M059J (cell line): Measurements from ENCODE around the gene ACP6. TPM values are rescaled to one million over a fixed set of nuclear protein-coding genes. Genes with fewer than 3 reads are reported as not detected.

Experiments
- DNase-seq: peaks from one replicate; pipeline ENCODE4 v3.0.0-alpha.2; 2012; ENCODE audit warnings: low read depth
- total RNA-seq: library from RNA; depleted of rRNA; stranded (reverse); fragments of >200 nt; shearing (Covaris generic); gene quantifications from 2 replicates; pipeline ENCODE4 v1.2.3, GENCODE V29; 2014

The ACP6 gene
- total RNA-seq, 1 experiment from 2014 or later: 10.0 TPM

GRCh38 chr1:147651466-147651865 lies 18.9 kb downstream of the ACP6 start:
- DNase-seq: peak; percentile 25

GRCh38 chr1:147648933-147649332 lies 21.4 kb downstream of the ACP6 start:
- no peak for DNase-seq

DNA sequence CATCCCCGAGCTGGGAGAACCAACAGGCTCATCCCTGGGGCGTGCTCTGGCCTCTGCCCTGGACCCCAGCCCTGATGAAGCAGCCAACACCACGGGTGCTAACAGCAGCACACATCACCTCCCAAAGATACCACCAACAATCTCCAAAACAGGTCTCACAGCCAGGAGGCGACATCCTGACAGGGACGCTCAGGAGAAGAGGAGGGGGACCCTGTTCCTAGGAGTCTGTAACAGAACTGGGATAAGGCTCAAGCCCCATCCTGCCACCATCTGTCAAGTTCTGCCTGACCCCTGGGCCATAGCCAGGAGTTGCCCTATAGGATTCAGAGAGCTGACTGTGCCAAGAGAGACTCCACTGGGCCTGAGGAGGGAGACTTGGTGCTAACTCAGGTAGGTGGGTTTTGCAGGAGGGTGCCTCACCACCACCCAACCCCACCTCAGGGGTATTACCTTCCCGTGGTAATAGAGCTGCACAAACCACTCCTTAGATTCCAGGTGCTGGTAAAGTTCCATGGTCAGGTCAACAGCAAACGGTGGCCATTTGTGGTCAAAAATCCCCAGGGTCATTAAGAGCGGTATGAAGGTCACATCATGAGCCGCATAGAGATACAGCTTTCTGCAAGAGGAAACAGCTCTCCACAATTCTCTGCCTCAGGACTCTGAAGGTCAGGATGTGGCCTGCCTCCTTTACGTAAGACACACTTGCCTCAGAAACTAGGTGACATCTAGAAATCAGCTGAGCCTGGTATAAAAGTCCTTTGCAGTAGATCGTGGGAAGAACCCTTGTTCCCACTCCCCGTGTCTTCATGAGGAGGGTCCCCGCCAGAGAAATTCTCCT lies 22.3 kb downstream of the ACP6 start:
- DNase-seq: no peak

- no peak for DNase-seq
Measured at GRCh38 chr1:147643974-147644373, 26.4 kb downstream of the ACP6 start.

- peak; percentile 59 for DNase-seq
Measured at GRCh38 chr1:147641695-147642592, 28.4 kb downstream of the ACP6 start.

DNA sequence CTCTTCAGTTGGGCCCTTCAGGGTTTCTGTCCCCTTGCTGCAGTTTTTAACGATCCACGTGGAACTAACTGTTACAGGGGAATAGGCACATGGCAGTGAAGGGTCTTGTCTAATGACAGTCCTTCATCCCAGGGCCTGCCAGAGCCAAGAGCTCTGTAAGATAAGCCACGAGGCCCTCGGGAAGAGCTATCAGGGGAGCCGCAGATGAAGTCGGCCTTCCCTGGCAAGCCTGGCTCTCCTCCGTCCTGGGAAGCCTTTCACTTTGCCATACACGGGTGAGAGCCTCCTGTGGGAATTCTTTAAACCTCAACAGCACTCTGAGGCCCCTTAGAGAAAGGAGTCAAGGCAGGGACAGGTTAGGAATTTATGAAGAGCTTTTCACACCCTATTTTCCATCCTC lies 29.0 kb downstream of the ACP6 start:
- no peak for DNase-seq

GRCh38 chr1:147640553-147641165 lies 29.7 kb downstream of the ACP6 start:
- DNase-seq: peak; percentile 78

DNA sequence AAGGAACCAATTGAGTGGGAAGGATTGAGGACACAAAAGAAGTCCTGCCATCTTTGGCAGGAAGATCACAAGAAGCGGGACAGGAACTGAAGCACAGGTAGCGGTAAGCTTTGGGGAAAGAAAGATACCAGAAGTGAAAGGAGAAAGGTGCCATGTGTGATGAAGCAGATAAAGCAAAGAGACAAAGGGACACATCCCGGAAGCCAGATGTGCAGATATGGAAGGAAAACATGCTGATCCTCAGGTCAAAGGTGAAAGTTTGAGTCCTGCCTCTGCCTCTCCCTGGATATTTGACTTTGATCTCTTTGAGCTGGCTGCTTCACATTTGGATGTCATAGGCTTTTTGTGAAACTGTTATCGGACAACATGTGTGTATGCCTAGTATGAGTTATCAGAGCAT lies 34.0 kb downstream of the ACP6 start:
- DNase-seq: no peak

- no peak for DNase-seq
Measured at GRCh38 chr1:147635342-147635741, 35.0 kb downstream of the ACP6 start.

DNA sequence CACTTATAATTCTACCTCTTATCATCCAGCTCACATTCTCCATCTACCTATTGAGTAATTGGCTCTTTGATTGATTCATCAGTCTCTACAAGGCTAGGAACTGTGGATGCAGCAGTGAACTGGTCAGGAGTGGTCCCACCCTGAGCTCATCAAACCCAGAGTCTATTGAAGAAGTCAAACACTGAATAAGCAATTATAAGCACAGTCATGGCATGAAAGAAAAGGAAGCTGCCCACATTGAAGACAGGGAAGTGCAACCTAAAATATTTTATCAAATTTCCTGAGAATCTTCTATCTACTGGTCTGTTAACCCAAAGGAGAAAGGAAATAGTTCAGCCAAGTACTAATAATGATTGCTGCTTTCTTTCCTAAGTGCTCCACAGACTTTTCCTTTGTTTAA lies 35.7 kb downstream of the ACP6 start:
- DNase-seq: no peak

DNA sequence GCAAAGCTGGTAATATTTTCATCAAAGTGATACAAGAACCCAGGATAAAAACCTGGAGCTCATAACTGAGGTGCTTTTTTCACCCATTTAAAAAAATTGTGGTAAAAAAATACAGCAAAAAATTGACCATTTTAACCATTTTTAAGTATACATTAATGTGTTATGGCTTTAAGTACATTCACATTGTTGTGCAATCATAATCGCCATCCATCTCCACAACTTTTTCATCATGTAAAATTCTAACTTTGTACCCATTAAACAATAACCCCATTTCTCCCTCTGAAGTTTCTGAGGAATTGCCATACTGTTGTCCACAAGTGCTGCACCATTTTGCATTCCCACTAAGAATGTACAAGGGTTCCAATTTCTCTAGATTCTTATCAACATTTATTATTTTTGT lies 36.6 kb downstream of the ACP6 start:
- no peak for DNase-seq

- DNase-seq: no peak
Measured at GRCh38 chr1:147631839-147632238, 38.5 kb downstream of the ACP6 start.

GRCh38 chr1:147630447-147630846 lies 39.9 kb downstream of the ACP6 start:
- no peak for DNase-seq

DNA sequence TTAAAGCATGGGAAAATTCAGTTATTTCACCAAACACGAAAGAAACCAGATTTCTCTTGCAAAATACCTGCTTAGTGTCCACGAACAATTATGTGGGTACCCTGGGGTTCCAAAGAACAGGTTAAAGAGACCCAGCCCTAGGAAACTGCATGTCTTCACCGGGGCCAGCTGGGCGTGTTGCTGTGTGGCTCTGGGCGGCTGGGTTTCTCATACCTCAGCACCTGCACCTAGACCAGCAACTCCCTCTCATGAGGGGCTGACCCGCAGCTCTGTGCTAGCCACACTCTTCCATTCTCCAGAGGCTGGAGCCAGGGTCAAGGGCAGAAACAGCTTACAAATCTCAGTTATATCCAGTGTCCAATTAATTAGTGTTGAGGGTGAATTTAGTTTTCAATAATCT lies 40.3 kb downstream of the ACP6 start:
- DNase-seq: no peak

DNA sequence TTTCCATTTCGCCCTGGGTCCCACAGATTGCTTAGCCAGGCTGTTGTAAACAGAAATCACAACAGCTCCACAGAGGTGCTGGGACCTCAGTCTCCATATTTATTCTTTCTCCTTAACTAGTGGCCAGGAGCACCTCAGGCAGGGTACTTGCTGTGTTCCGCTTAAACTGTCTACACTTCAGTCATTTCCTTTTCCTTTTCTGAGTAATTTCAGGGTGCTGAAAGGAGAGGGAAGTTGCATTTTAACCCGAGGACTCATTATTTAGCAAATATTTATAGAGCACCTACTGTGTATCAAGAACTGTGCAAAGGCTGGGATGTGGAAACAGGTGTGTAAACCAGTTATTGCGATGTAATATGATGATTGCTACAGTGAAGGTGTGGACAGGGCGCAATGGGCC lies 41.9 kb downstream of the ACP6 start:
- DNase-seq: no peak

- DNase-seq: peak; percentile 40
Measured at GRCh38 chr1:147627435-147628110, 42.8 kb downstream of the ACP6 start.

DNA sequence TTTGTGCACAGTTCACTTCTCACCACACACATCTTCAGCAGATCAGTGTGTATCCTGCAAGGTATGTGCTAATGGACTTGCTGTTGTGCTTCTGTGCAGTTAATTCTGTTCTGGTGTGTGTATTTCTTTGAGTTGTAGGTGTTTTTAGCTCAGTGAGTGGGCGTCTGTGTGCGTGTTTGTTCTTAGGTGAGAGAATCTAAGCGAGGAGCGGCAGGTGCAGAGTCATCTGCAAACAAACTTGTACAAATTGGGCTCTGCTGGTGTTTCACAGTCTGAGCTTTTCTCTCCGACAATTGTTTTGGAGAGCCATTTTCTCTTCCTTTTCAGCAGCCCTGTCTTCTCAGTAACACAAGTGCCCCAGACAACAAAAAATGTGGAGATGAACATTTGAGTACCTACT lies 43.6 kb downstream of the ACP6 start:
- DNase-seq: no peak

- no peak for DNase-seq
Measured at GRCh38 chr1:147626291-147626690, 44.0 kb downstream of the ACP6 start.

- no peak for DNase-seq
Measured at GRCh38 chr1:147625362-147625995, 44.8 kb downstream of the ACP6 start.

GRCh38 chr1:147624529-147624928 lies 45.8 kb downstream of the ACP6 start:
- DNase-seq: no peak

DNA sequence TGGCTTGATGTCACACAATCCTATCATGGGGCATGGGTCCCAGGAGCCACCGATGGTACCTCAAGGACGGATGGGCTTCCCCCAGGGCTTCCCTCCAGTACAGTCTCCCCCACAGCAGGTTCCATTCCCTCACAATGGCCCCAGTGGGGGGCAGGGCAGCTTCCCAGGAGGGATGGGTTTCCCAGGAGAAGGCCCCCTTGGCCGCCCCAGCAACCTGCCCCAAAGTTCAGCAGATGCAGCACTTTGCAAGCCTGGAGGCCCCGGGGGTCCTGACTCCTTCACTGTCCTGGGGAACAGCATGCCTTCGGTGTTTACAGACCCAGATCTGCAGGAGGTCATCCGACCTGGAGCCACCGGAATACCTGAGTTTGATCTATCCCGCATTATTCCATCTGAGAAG lies 46.3 kb downstream of the ACP6 start:
- no peak for DNase-seq
